Esophagus muscularis mucosa (tissue), 3 donors: ENCODE data around the gene FGF6.

Experiments
- POLR2A ChIP-seq: fragments of 450-650 bp; IDR thresholded peaks from one replicate; pipeline ENCODE4 v1.6.1; 2017; ENCODE audit warnings: antibody characterized with exemption, moderate library complexity, mild to moderate bottlenecking, low read depth
- POLR2AphosphoS5 ChIP-seq, 2 donors: sonication (generic); formaldehyde crosslinking; IDR thresholded peaks; one replicate each; pipeline ENCODE4 v1.6.1; 2017; ENCODE audit warnings: antibody characterized with exemption in 2 of 2
- TF ChIP-seq, protein P1 (sequence below), 3 experiments: fragments of 200-600 bp in 2 of 3; fragments of 450-650 bp in 1 of 3; sonication (generic) in 2 of 3; IDR thresholded peaks; one replicate each; pipeline ENCODE4 v1.5.1; 2017 to 2019; ENCODE audit warnings: antibody characterized with exemption in 3 of 3, mild to moderate bottlenecking in 2 of 3, moderate library complexity in 1 of 3

DNA sequence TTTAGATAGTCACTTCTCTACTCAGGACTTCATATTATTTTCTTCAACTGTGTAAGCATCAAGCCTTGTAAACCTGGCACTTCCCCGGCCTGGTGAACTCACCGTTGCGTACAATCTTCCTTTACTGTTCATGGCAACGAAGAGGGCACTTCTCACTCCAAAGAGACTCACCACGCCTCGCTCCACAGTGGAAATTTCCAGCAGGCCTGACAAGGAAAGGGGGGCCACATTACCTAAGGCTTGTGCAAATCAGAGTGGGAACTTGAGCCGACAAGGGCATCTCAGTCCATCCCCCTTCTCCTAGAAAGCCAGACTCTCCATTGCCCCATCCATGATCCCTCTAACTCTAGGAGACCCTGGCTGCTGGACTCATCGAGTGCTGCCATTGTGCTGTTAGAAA lies 1.6 kb downstream of the FGF6 start:
- TF ChIP-seq POLR2A, result no peak
- no peak for TF ChIP-seq POLR2AphosphoS5 (IDR thresholded peaks at IDR 0.05)
- TF ChIP-seq, protein P1, sequence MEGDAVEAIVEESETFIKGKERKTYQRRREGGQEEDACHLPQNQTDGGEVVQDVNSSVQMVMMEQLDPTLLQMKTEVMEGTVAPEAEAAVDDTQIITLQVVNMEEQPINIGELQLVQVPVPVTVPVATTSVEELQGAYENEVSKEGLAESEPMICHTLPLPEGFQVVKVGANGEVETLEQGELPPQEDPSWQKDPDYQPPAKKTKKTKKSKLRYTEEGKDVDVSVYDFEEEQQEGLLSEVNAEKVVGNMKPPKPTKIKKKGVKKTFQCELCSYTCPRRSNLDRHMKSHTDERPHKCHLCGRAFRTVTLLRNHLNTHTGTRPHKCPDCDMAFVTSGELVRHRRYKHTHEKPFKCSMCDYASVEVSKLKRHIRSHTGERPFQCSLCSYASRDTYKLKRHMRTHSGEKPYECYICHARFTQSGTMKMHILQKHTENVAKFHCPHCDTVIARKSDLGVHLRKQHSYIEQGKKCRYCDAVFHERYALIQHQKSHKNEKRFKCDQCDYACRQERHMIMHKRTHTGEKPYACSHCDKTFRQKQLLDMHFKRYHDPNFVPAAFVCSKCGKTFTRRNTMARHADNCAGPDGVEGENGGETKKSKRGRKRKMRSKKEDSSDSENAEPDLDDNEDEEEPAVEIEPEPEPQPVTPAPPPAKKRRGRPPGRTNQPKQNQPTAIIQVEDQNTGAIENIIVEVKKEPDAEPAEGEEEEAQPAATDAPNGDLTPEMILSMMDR (IDR thresholded peaks at IDR 0.05), result no peak
